ENCODE results near the gene SIMC1.
"Not testable (repeated sequence)": the region's sequence is repeated elsewhere in the genome, so short reads cannot be mapped to it uniquely, and the experiment has no call there.

Gene SIMC1

GRCh38 chr5:176198299-176198698, 39.9 kb upstream of the SIMC1 start:
- H3K9me3 ChIP-seq, H3K36me3 ChIP-seq, H4K20me1 ChIP-seq, H3K9ac ChIP-seq, H3K4me3 ChIP-seq, H3K27ac ChIP-seq, H3K4me1 ChIP-seq, H3K4me2 ChIP-seq: not testable (repeated sequence)
- H3K27me3 ChIP-seq = peaks cover 64% of the 10 kb centered on the region

GRCh38 chr5:176198991-176199733, 39.1 kb upstream of the SIMC1 start:
- not testable (repeated sequence) for H3K9me3 ChIP-seq, H4K20me1 ChIP-seq, H3K4me1 ChIP-seq, H3K4me2 ChIP-seq, H3K4me3 ChIP-seq, H3K36me3 ChIP-seq, H3K9ac ChIP-seq, H3K27ac ChIP-seq
- peaks cover 55% of the 10 kb centered on the region for H3K27me3 ChIP-seq

GRCh38 chr5:176199803-176200399, 38.3 kb upstream of the SIMC1 start:
- not testable (repeated sequence) for H3K36me3 ChIP-seq, H4K20me1 ChIP-seq, H3K9ac ChIP-seq, H3K4me1 ChIP-seq, H3K4me3 ChIP-seq, H3K4me2 ChIP-seq, H3K9me3 ChIP-seq, H3K27ac ChIP-seq
- H3K27me3 ChIP-seq = peaks cover 50% of the 10 kb centered on the region

GRCh38 chr5:176201811-176202210, 36.4 kb upstream of the SIMC1 start:
- no peak overlapping the region for H3K27ac ChIP-seq
- no peaks in the 10 kb centered on the region for H3K4me1 ChIP-seq
- H3K27me3 ChIP-seq = peaks cover 41% of the 10 kb centered on the region
- H3K4me3 ChIP-seq = no peak overlapping the region
- no peak for TF ChIP-seq Cebpa-rat (IDR thresholded peaks at IDR 0.05)
- no peak overlapping the region for H3K9ac ChIP-seq
- H3K36me3 ChIP-seq = no peaks in the 10 kb centered on the region
- no peak overlapping the region for H3K4me2 ChIP-seq
- no peaks in the 10 kb centered on the region for H4K20me1 ChIP-seq
- H3K9me3 ChIP-seq = peaks cover 3% of the 10 kb centered on the region

- Histone ChIP-seq H3K4me3 (no peak overlapping the region), H3K27me3 (peaks cover 28% of the 10 kb centered on the region), H3K36me3 (no peaks in the 10 kb centered on the region), H4K20me1 (no peaks in the 10 kb centered on the region), H3K9ac (no peak overlapping the region), H3K9me3 (peaks cover 8% of the 10 kb centered on the region), H3K27ac (no peak overlapping the region), H3K4me2 (no peak overlapping the region), H3K4me1 (no peaks in the 10 kb centered on the region)
- TF ChIP-seq Cebpa-rat (IDR thresholded peaks at IDR 0.05) = no peak
These were observed 35.1 kb upstream of the SIMC1 start for GRCh38 chr5:176203086-176203485.

- H3K4me2 ChIP-seq, H4K20me1 ChIP-seq, H3K4me1 ChIP-seq, H3K27ac ChIP-seq, H3K4me3 ChIP-seq, H3K36me3 ChIP-seq, H3K9ac ChIP-seq: not testable (repeated sequence)
- peaks cover 26% of the 10 kb centered on the region for H3K27me3 ChIP-seq
- peaks cover 12% of the 10 kb centered on the region for H3K9me3 ChIP-seq
These were observed 34.7 kb upstream of the SIMC1 start for GRCh38 chr5:176203535-176203934.

- H4K20me1 ChIP-seq, H3K27ac ChIP-seq, H3K4me1 ChIP-seq: not testable (repeated sequence)
These were observed 23.7 kb upstream of the SIMC1 start for GRCh38 chr5:176214466-176215021.

GRCh38 chr5:176216393-176216916, 21.8 kb upstream of the SIMC1 start:
- H3K27me3 ChIP-seq = not testable (repeated sequence)

More at GRCh38 chr5:176214466-176215021, 23.7 kb upstream of the SIMC1 start:
- H3K4me2 ChIP-seq, H3K27me3 ChIP-seq, H3K4me3 ChIP-seq, H3K36me3 ChIP-seq, H3K9ac ChIP-seq, H3K9me3 ChIP-seq: not testable (repeated sequence)

GRCh38 chr5:176217188-176217729, 21.0 kb upstream of the SIMC1 start:
- not testable (repeated sequence) for H3K4me3 ChIP-seq, H3K4me2 ChIP-seq, H4K20me1 ChIP-seq

More at GRCh38 chr5:176216393-176216916, 21.8 kb upstream of the SIMC1 start:
- H3K4me3 ChIP-seq, H4K20me1 ChIP-seq, H3K9ac ChIP-seq, H3K36me3 ChIP-seq, H3K4me2 ChIP-seq, H3K27ac ChIP-seq, H3K9me3 ChIP-seq, H3K4me1 ChIP-seq: not testable (repeated sequence)

GRCh38 chr5:176217764-176218163, 20.5 kb upstream of the SIMC1 start:
- not testable (repeated sequence) for H4K20me1 ChIP-seq, H3K36me3 ChIP-seq, H3K4me3 ChIP-seq, H3K4me2 ChIP-seq, H3K4me1 ChIP-seq, H3K9me3 ChIP-seq, H3K27me3 ChIP-seq, H3K27ac ChIP-seq, H3K9ac ChIP-seq

More at GRCh38 chr5:176217188-176217729, 21.0 kb upstream of the SIMC1 start:
- H3K9ac ChIP-seq, H3K9me3 ChIP-seq, H3K27me3 ChIP-seq, H3K4me1 ChIP-seq, H3K36me3 ChIP-seq, H3K27ac ChIP-seq: not testable (repeated sequence)

- not testable (repeated sequence) for H3K4me2 ChIP-seq, H3K27ac ChIP-seq, H3K27me3 ChIP-seq, H3K9me3 ChIP-seq, H3K36me3 ChIP-seq, H3K4me1 ChIP-seq, H4K20me1 ChIP-seq, H3K9ac ChIP-seq, H3K4me3 ChIP-seq
These were observed 16.2 kb upstream of the SIMC1 start for GRCh38 chr5:176222006-176222405.

GRCh38 chr5:176228358-176228757, 9.9 kb upstream of the SIMC1 start:
- H3K4me3 ChIP-seq, H3K4me1 ChIP-seq, H3K9me3 ChIP-seq: not testable (repeated sequence)

GRCh38 chr5:176233253-176233652, 5.0 kb upstream of the SIMC1 start:
- not testable (repeated sequence) for H3K9me3 ChIP-seq, H4K20me1 ChIP-seq, H3K4me3 ChIP-seq, H3K4me1 ChIP-seq, H3K9ac ChIP-seq, H3K36me3 ChIP-seq, H3K4me2 ChIP-seq, H3K27me3 ChIP-seq, H3K27ac ChIP-seq

More at GRCh38 chr5:176228358-176228757, 9.9 kb upstream of the SIMC1 start:
- H3K36me3 ChIP-seq, H3K9ac ChIP-seq, H4K20me1 ChIP-seq, H3K27ac ChIP-seq, H3K4me2 ChIP-seq, H3K27me3 ChIP-seq: not testable (repeated sequence)

- H3K4me3 ChIP-seq, H3K4me2 ChIP-seq, H3K27me3 ChIP-seq, H3K9me3 ChIP-seq, H3K27ac ChIP-seq, H3K36me3 ChIP-seq, H3K4me1 ChIP-seq, H3K9ac ChIP-seq, H4K20me1 ChIP-seq: not testable (repeated sequence)
These were observed 3.1 kb upstream of the SIMC1 start for GRCh38 chr5:176235155-176235554.
